H1 (cell line): ENCODE data around the gene TRPM1. TPM values are rescaled to one million over a fixed set of nuclear protein-coding genes. Genes with fewer than 3 reads are reported as not detected.

Experiments used
- ATF2 ChIP-seq: IDR thresholded peaks from 2 replicates; pipeline ENCODE4 v1.6.1; 2012; ENCODE audit warnings: low read length, inconsistent platforms
- ATF3 ChIP-seq: IDR thresholded peaks from 2 replicates; pipeline ENCODE4 v1.6.1; 2011; ENCODE audit warnings: low read depth, mild to moderate bottlenecking, low read length; ENCODE audit not compliant: insufficient read depth
- BACH1 ChIP-seq: IDR thresholded peaks from 2 replicates; pipeline ENCODE4 v1.6.1; 2012; ENCODE audit warnings: low read length, improper control_type of control experiment
- BRCA1 ChIP-seq: IDR thresholded peaks from 2 replicates; pipeline ENCODE4 v1.6.1; 2012; ENCODE audit warnings: low read depth, low read length, improper control_type of control experiment
- CEBPB ChIP-seq: IDR thresholded peaks from 2 replicates; pipeline ENCODE4 v1.6.1; 2012; ENCODE audit warnings: low read depth, low read length
- CHD1 ChIP-seq: IDR thresholded peaks from 2 replicates; pipeline ENCODE4 v1.6.1; 2012; ENCODE audit warnings: low read depth, low read length, improper control_type of control experiment
- CHD2 ChIP-seq: IDR thresholded peaks from 2 replicates; pipeline ENCODE4 v1.6.1; 2012; ENCODE audit warnings: low read length, improper control_type of control experiment
- GABPA ChIP-seq: IDR thresholded peaks from 2 replicates; pipeline ENCODE4 v1.6.1; 2011; ENCODE audit warnings: mild to moderate bottlenecking, low read length, moderate library complexity, borderline replicate concordance; ENCODE audit not compliant: insufficient read depth
- HDAC2 ChIP-seq, 2 experiments: fragments of 300-600 bp in 1 of 2; sonication (generic) in 1 of 2; IDR thresholded peaks; 2 replicates each; pipeline ENCODE4 v1.6.1; 2011 to 2012; ENCODE audit warnings: low read depth in 2 of 2, low read length in 2 of 2, mild to moderate bottlenecking in 2 of 2, moderate library complexity in 2 of 2, borderline replicate concordance in 1 of 2, inconsistent platforms in 1 of 2
- HDAC6 ChIP-seq: IDR thresholded peaks from one replicate; pipeline ENCODE4 v1.7.1; 2012; ENCODE audit warnings: low read depth, mild to moderate bottlenecking, inconsistent platforms, low read length, moderate library complexity
- KDM4A ChIP-seq: IDR thresholded peaks from one replicate; pipeline ENCODE4 v1.7.1; 2012; ENCODE audit warnings: low read depth, mild to moderate bottlenecking, moderate library complexity, low read length, inconsistent platforms; ENCODE audit not compliant: severe bottlenecking
- PHF8 ChIP-seq: fragments of 200-600 bp; sonication (generic); conservative IDR thresholded peaks from 2 replicates; pipeline ENCODE4 v1.7.1; 2012; ENCODE audit warnings: low read depth, mild to moderate bottlenecking, inconsistent platforms, low read length, moderate library complexity
- POU5F1 ChIP-seq: IDR thresholded peaks from 2 replicates; pipeline ENCODE4 v1.6.1; 2011; ENCODE audit warnings: low read depth, mild to moderate bottlenecking, low read length, moderate library complexity
- RBBP5 ChIP-seq: IDR thresholded peaks from 2 replicates; pipeline ENCODE4 v1.7.1; 2012; ENCODE audit warnings: low read depth, mild to moderate bottlenecking, inconsistent platforms, low read length, moderate library complexity, borderline replicate concordance
- RNF2 ChIP-seq: fragments of 200-900, 300-1000 bp; sonication (generic); IDR thresholded peaks from 2 replicates; pipeline ENCODE4 v1.7.1; 2016; ENCODE audit warnings: borderline replicate concordance, low read depth, mild to moderate bottlenecking, antibody characterized with exemption, low read length; ENCODE audit not compliant: poor library complexity, severe bottlenecking; ENCODE audit errors: missing control alignments
- RXRA ChIP-seq: IDR thresholded peaks from 2 replicates; pipeline ENCODE4 v1.6.1; 2011; ENCODE audit warnings: low read depth, mild to moderate bottlenecking, low read length, moderate library complexity; ENCODE audit not compliant: insufficient read depth
- SIN3A ChIP-seq, 2 experiments: IDR thresholded peaks in 1 of 2; conservative IDR thresholded peaks in 1 of 2; 2 replicates each; pipeline ENCODE4 v1.6.1; 2011 to 2012; ENCODE audit warnings: low read length in 2 of 2, improper control_type of control experiment in 1 of 2, low read depth in 1 of 2, mild to moderate bottlenecking in 1 of 2
- SUZ12 ChIP-seq: fragments of 200-600 bp; sonication (generic); IDR thresholded peaks from 2 replicates; pipeline ENCODE4 v1.6.1; 2012; ENCODE audit warnings: mild to moderate bottlenecking, inconsistent platforms, low read length, moderate library complexity, mixed read lengths
- TCF12 ChIP-seq: IDR thresholded peaks from 2 replicates; pipeline ENCODE4 v1.6.1; 2011; ENCODE audit warnings: low read depth, mild to moderate bottlenecking, low read length
- YY1 ChIP-seq: IDR thresholded peaks from 2 replicates; pipeline ENCODE4 v1.6.1; 2011; ENCODE audit warnings: low read depth, mild to moderate bottlenecking, low read length
- polyA plus RNA-seq, 7 experiments: library from polyadenylated mRNA; depleted of rRNA in 3 of 7; stranded (reverse) in 5 of 7; unstranded in 2 of 7; fragments of >200 nt in 5 of 7; fragments of 200-250 nt in 2 of 7; gene quantifications; 1 replicate in 5 of 7; 2 replicates in 1 of 7; 4 replicates in 1 of 7; pipeline versions ENCODE4 v1.2.1 to v1.2.3, GENCODE V29; 2011 to 2013; ENCODE audit warnings: missing spikeins in 2 of 7, mixed read lengths in 2 of 7
- total RNA-seq: library from RNA; stranded (reverse); fragmentation: NEBNext Ultra II Directional; extraction: Animal tissue kit (Norgen Biotek cat#: 25700); gene quantifications from 2 replicates; pipeline ENCODE4 v1.2.1, GENCODE V29; 2021

TRPM1 gene
- total and polyA plus RNA-seq, 2 of the 8 experiments (the other 6 are each of a cell fraction or from before 2014, with no cell fraction given): 0.05 TPM; not detected in 1

DNA sequence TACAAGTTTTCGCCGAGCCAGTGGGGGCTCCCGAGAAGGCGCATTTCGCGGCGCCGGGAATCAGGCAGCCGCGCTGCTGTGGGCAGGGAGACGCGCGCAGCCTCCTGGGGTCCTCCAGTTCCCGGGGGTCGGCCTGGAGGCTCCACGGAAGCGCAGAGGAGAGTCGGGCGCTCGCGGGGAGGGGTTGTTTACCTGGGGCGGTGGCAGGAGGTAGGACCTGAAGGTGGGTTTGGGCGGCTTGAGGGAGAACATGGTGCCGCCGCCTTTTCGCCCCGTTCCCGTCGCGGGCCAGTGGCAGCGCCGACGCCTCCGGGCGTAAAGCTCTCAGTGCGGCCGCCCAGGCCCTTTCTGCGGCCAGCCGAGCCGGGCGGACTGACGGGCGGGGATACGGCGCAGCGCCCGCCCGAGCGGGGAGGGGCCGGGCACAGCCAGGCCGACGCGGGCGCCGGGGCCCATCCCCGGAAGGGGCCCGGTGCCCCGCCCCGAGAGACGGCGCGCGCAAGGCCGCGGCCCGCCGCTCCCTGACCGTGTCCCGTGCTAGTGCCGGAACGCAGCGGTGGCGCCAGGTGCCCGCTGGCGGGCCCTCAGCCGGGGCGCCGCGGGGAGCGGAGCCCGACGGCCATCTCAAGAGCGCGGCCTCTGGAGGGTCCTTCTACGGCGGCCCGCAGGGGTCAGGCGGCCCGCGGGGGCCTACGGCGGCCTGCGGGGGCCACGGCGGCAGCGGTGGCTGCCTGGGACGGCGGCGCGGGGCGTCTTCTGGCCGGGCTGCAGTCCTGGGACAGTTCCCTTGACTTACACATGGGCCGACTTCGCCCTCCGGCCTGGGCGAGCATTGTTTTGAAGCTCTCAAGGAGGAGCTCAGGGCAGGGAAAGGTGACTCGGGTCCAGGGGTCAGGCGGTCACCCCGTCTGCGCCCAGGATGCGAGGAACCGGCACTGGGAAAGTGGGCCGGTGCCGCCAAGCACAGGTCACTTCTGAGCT is 110.0 kb downstream of the TRPM1 start, which contains the start of gene MTMR10 (continued):
- peak; percentile 70 for TF ChIP-seq PHF8
- TF ChIP-seq KDM4A: peak; percentile 64
- TF ChIP-seq ATF3: no peak
- no peak for TF ChIP-seq BACH1
- TF ChIP-seq RNF2: no peak
- TF ChIP-seq POU5F1: no peak
- no peak for TF ChIP-seq CHD2
- peak; percentile 77; the same call in 1 of the 2 replicates for TF ChIP-seq RBBP5
- no peak for TF ChIP-seq CHD1
- TF ChIP-seq SUZ12: no peak
- TF ChIP-seq RXRA: no peak
- no peak for TF ChIP-seq GABPA
- TF ChIP-seq SIN3A (conservative IDR thresholded peaks at IDR 0.05 in 1 of 2, IDR thresholded peaks at IDR 0.05 in 1 of 2; ENCODE audit: low read depth in 1 of 2, low read length in 2 of 2): peak in 1 of 2 experiments; percentile 30; a peak in 1 of 4 replicates
- 0 out of 4 replicates have a peak, but pooled peaks of 1 of the 2 experiments have one; percentile 47 for TF ChIP-seq HDAC2 (IDR thresholded peaks at IDR 0.05; ENCODE audit: borderline replicate concordance in 1 of 2, low read depth in 2 of 2, low read length in 2 of 2)
- TF ChIP-seq TCF12: 0 out of 2 replicates have a peak, but pooled peaks have one; percentile 12
- TF ChIP-seq YY1: peak; percentile 62; the same call in 1 of the 2 replicates
- no peak for TF ChIP-seq ATF2
- TF ChIP-seq HDAC6: no peak
- no peak for TF ChIP-seq BRCA1
- no peak for TF ChIP-seq CEBPB
